Hepatocyte (in vitro differentiated cells): Measurements from ENCODE around the gene HEPHL1. TPM values are rescaled to one million over a fixed set of nuclear protein-coding genes. Genes with fewer than 3 reads are reported as not detected.

Source experiments
- DNase-seq: peaks from one replicate; pipeline ENCODE4 v3.0.0-alpha.2; 2016; ENCODE audit warnings: low spot score
- H2AFZ ChIP-seq: fragments of 200-600 bp; sonication (generic); 2 replicates; pipeline ENCODE4 v1.6.0; 2016; ENCODE audit warnings: antibody characterized with exemption, mild to moderate bottlenecking
- H3K27ac ChIP-seq: fragments of 200-600 bp; sonication (generic); 2 replicates; pipeline ENCODE4 v1.5.1; 2016; ENCODE audit warnings: mild to moderate bottlenecking
- H3K27me3 ChIP-seq: fragments of 200-600 bp; sonication (generic); 2 replicates; pipeline ENCODE4 v1.6.1; 2016
- H3K36me3 ChIP-seq: fragments of 200-600 bp; sonication (generic); replicated peaks from 2 replicates; pipeline ENCODE4 v1.5.1; 2016; ENCODE audit warnings: low read depth; ENCODE audit not compliant: insufficient read depth
- H3K4me1 ChIP-seq: fragments of 200-600 bp; sonication (generic); 2 replicates; pipeline ENCODE4 v1.5.1; 2016; ENCODE audit warnings: mild to moderate bottlenecking, moderate library complexity; ENCODE audit not compliant: insufficient read depth
- H3K4me2 ChIP-seq: fragments of 200-600 bp; sonication (generic); 2 replicates; pipeline ENCODE4 v1.6.0; 2016
- H3K4me3 ChIP-seq: fragments of 200-600 bp; sonication (generic); 2 replicates; pipeline ENCODE4 v1.5.1; 2016; ENCODE audit warnings: mild to moderate bottlenecking
- H3K79me2 ChIP-seq: fragments of 200-600 bp; sonication (generic); 2 replicates; pipeline ENCODE4 v1.6.0; 2017; ENCODE audit warnings: mild to moderate bottlenecking
- H3K9me2 ChIP-seq: fragments of 200-600 bp; sonication (generic); replicated peaks from 2 replicates; pipeline ENCODE4 v1.6.0; 2017; ENCODE audit warnings: mild to moderate bottlenecking; ENCODE audit not compliant: insufficient read depth
- H3K9me3 ChIP-seq: fragments of 200-600 bp; sonication (generic); 2 replicates; pipeline ENCODE4 v1.5.1; 2016; ENCODE audit warnings: low read depth, mild to moderate bottlenecking
- H4K20me1 ChIP-seq: fragments of 200-600 bp; sonication (generic); 2 replicates; pipeline ENCODE4 v1.6.0; 2016; ENCODE audit warnings: mild to moderate bottlenecking; ENCODE audit not compliant: insufficient read depth, poor library complexity, severe bottlenecking
- CTCF ChIP-seq: fragments of 200-600 bp; sonication (generic); IDR thresholded peaks from 2 replicates; pipeline ENCODE4 v1.5.1; 2016; ENCODE audit warnings: antibody characterized with exemption, mild to moderate bottlenecking; ENCODE audit not compliant: poor library complexity
- EZH2 ChIP-seq: fragments of 200-600 bp; sonication (generic); IDR thresholded peaks from 2 replicates; pipeline ENCODE4 v1.6.1; 2016; ENCODE audit warnings: antibody characterized with exemption, mild to moderate bottlenecking, borderline replicate concordance
- EZH2phosphoT487 ChIP-seq: fragments of 200-600 bp; sonication (generic); IDR thresholded peaks from one replicate; pipeline ENCODE4 v1.6.1; 2018; ENCODE audit warnings: antibody characterized with exemption, mild to moderate bottlenecking, low read depth, moderate library complexity; ENCODE audit not compliant: unreplicated experiment, severe bottlenecking
- WGBS: methylation state at CpG from one replicate; pipeline ENCODE4 v1.1.6; 2016; ENCODE audit warnings: low lambda C conversion rate; ENCODE audit errors: missing lambda C conversion rate; 5-methylcytosine and 5-hydroxymethylcytosine counted together
- polyA plus RNA-seq: library from polyadenylated mRNA; unstranded; fragments of >200 nt; fragmentation: Nextera tagmentation; extraction: Ambion mirVana; gene quantifications from 2 replicates; pipeline ENCODE4 v1.2.1, GENCODE V29; 2016
- total RNA-seq: library from RNA; depleted of rRNA; stranded (reverse); fragments of >200 nt; gene quantifications from 2 replicates; pipeline ENCODE4 v1.2.3, GENCODE V29; 2014

HEPHL1 gene
- total and polyA plus RNA-seq, 2 experiments from 2014 or later: 0.07 to 0.17 TPM

- Histone ChIP-seq H3K27ac (peak overlapping the region; percentile 73), H3K36me3 (no peaks in the 10 kb centered on the region), H3K9me2 (no peaks in the 10 kb centered on the region)
These were observed 69.2 kb downstream of the HEPHL1 start for GRCh38 chr11:94090401-94090800.

GRCh38 chr11:94091091-94091490 is 69.9 kb downstream of the HEPHL1 start:
- 63% methylated on average over 1 of the region's 1 CpG for WGBS
- H3K79me2 ChIP-seq: no peaks in the 10 kb centered on the region
- peak; percentile 21 for DNase-seq
- peaks cover 8% of the 10 kb centered on the region for H3K4me1 ChIP-seq
- H2AFZ ChIP-seq: no peak overlapping the region
- no peak overlapping the region for H3K4me3 ChIP-seq
- H4K20me1 ChIP-seq: no peaks in the 10 kb centered on the region
- H3K36me3 ChIP-seq: no peaks in the 10 kb centered on the region
- H3K27me3 ChIP-seq: no peaks in the 10 kb centered on the region
- H3K4me2 ChIP-seq: no peak overlapping the region
- no peak for TF ChIP-seq EZH2
- no peak for TF ChIP-seq EZH2phosphoT487
- TF ChIP-seq CTCF: no peak
- peak overlapping the region; percentile 82 for H3K27ac ChIP-seq
- H3K9me3 ChIP-seq: no peaks in the 10 kb centered on the region
- no peaks in the 10 kb centered on the region for H3K9me2 ChIP-seq

More at GRCh38 chr11:94090401-94090800, 69.2 kb downstream of the HEPHL1 start:
- H3K27me3 ChIP-seq: no peaks in the 10 kb centered on the region
- TF ChIP-seq EZH2phosphoT487 (no peak), EZH2 (no peak), CTCF (no peak)
- H3K79me2 ChIP-seq: no peaks in the 10 kb centered on the region
- H3K4me1 ChIP-seq: peaks cover 8% of the 10 kb centered on the region
- H3K9me3 ChIP-seq: no peaks in the 10 kb centered on the region
- no peak overlapping the region for H3K4me2 ChIP-seq
- peak; percentile 26 for DNase-seq
- no peaks in the 10 kb centered on the region for H4K20me1 ChIP-seq
- 38% methylated on average over 1 of the region's 1 CpG for WGBS
- no peak overlapping the region for H2AFZ ChIP-seq
- H3K4me3 ChIP-seq: no peak overlapping the region

- no peaks in the 10 kb centered on the region for H3K36me3 ChIP-seq
- H2AFZ ChIP-seq: no peak overlapping the region
- H3K9me2 ChIP-seq: no peaks in the 10 kb centered on the region
- DNase-seq: no peak
- H3K79me2 ChIP-seq: no peaks in the 10 kb centered on the region
- H3K4me1 ChIP-seq: no peaks in the 10 kb centered on the region
- H3K27ac ChIP-seq: no peak overlapping the region
- no peaks in the 10 kb centered on the region for H3K27me3 ChIP-seq
- no peaks in the 10 kb centered on the region for H4K20me1 ChIP-seq
- H3K4me2 ChIP-seq: no peak overlapping the region
- no peaks in the 10 kb centered on the region for H3K9me3 ChIP-seq
- TF ChIP-seq EZH2phosphoT487: no peak
- H3K4me3 ChIP-seq: no peak overlapping the region
These were observed 79.1 kb downstream of the HEPHL1 start for GRCh38 chr11:94100253-94100652.

DNA sequence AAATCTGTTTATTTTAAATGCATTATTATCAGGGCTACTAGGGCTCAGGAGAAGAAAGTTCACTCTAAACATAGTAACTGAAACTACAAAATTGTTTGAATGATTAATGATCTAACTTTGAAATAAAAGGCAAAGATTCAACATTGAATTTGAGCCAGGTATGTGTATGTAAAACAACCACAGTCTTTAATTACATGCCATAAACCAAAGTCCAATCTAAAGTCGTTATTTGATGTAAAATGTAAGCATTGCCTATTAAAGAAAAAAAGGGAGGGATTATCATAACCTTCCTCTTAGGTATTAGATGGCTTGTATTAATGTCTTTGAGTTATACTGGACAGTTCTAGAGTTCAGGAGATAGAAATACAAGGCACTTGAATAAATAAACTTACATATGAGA is 82.3 kb downstream of the HEPHL1 start:
- DNase-seq: no peak
- no peaks in the 10 kb centered on the region for H3K27me3 ChIP-seq
- no peaks in the 10 kb centered on the region for H3K79me2 ChIP-seq
- 28% methylated on average over 1 of the region's 1 CpG for WGBS
- no peak for TF ChIP-seq EZH2phosphoT487
- TF ChIP-seq EZH2: no peak
- TF ChIP-seq CTCF: no peak
- no peak overlapping the region for H2AFZ ChIP-seq
- no peaks in the 10 kb centered on the region for H3K4me1 ChIP-seq
- no peak overlapping the region for H3K4me2 ChIP-seq
- no peak overlapping the region for H3K27ac ChIP-seq
- no peaks in the 10 kb centered on the region for H3K9me3 ChIP-seq
- no peaks in the 10 kb centered on the region for H4K20me1 ChIP-seq
- no peak overlapping the region for H3K4me3 ChIP-seq
- no peaks in the 10 kb centered on the region for H3K9me2 ChIP-seq
- no peaks in the 10 kb centered on the region for H3K36me3 ChIP-seq
